GM12801 (cell line): ENCODE measurements around the gene ROBO1.

Experiments used
- CTCF ChIP-seq: IDR thresholded peaks from one replicate; pipeline ENCODE4 v1.5.1; 2011; ENCODE audit warnings: control low read depth; ENCODE audit not compliant: insufficient read length; ENCODE audit errors: extremely low read depth

The ROBO1 gene

GRCh38 chr3:78659386-78659987 is 1108.3 kb downstream of the ROBO1 start:
- no peak for TF ChIP-seq CTCF

DNA sequence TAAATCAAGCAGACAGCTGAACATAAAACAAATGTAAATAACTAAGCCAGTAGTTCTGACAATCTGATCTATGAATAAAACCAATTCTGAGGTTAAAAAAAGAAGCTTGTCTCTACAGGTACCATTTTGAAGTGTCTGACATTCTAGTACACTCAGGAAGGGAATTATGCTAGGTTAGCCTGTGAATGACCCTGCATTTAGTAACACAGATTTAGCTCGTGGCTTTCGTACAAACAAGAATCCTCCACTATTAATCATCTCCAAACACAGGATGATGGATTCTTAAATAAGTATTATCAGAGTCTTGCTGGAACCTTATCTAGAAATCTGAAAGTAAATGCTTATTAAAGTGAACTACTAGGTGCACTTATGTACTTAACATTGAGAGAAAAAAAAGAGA is 1120.1 kb downstream of the ROBO1 start:
- TF ChIP-seq CTCF: no peak

DNA sequence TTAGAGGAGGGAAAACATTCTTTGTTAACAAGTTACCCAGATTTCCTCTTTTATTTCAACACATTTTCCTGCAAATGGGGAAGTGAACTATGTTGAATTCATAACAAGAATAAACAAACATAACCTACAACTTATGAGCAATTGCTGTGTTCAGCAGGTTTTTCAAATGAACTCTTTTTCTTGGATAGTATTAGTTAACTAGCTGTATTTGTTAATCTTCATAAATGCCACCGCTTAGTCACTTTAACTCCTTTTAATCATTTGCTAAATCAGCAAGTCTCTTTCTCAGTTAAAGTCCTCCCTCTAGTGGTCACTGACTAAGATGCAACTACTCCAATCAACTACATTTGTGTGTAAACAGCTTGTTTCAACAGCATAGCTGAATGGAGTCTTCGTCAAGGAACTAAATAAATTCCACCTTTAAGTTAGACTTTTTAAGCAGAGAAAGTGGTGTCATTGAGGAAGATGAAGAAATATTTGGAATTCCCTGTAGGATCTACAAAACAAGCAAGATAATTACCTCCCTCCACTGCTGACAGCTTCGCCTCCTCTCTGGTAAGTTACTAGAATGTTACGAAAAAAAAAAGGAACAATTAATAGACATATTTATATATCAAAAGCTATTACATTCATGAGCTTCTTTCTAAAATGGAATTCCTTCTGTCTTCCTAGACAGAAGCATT is 1122.0 kb downstream of the ROBO1 start:
- no peak for TF ChIP-seq CTCF

DNA sequence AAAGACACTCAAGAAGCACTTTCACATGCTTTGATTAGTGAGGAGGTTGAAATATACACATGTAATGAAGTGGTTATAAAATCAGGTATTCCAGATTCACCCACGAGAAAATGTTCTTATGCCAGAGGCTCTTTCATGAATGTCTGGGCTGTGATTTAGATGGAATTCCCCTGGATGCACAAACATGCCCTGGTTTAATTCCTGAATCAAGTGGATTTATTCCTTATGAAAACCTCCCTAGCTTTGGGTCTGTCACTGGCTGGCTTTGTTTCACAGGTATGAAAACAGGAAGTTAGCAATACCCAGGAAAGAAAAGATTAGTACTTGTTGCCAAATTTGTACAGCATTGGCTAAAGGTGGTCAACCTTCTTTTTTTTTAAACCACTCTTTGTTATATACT is 1123.0 kb downstream of the ROBO1 start:
- TF ChIP-seq CTCF: no peak

DNA sequence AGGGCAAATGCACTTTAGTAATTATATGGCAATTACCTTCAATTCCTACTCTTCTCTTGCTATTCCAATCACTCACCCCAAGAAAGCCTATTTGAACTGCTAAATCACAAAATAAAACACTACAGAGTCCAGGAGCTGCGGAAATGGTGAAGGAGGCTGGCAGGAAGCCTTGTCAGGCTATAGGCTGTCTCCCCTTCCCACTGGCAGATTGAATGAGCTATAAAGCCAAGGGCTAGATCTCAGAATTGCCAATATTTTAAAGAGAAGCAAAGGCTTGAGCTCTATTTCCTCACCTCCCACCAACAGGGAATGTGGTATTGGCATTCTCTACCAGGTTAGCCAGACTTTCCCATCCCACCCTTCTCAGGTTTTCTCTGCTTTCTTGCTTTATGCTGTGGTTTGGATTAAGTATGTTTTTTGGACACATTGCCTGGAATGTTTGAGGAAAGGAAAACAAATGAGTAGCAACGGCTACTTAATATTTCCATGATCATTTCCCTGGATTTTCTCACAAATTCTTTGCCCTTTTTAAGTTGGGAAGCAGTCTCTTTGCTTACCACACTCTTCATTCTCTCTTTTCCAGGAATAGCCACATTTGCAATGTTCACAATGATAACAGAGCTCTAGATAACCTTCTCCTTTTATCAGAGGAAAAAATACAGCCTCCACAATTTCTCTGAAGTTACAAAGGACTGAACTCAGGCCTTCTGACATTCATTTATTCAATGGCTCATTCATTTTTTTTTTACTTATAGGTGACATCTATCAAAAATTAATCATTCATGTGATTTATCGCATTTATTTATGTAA is 1125.4 kb downstream of the ROBO1 start:
- TF ChIP-seq CTCF: no peak

DNA sequence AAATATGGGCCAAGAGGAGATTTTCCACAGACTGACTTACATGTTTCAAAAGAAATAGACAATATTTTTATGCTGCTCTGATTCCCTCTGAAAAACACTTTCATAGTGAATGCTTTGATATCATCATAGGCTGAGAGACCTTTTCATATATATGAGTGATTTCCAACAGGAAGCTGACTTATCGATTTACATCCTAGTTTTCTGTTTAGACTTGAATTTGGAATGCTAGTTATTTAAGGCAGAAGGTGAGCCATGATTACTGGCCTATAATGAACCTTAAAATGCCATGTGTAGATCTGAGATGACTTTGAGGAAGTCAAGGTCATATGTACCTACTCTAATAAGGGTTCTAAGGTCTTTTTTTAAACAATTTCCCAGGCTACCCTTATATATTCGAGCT is 1126.1 kb downstream of the ROBO1 start:
- TF ChIP-seq CTCF: no peak

GRCh38 chr3:78634316-78634715 is 1133.5 kb downstream of the ROBO1 start:
- no peak for TF ChIP-seq CTCF
